ENCODE data around the gene ARHGAP26.

DNA sequence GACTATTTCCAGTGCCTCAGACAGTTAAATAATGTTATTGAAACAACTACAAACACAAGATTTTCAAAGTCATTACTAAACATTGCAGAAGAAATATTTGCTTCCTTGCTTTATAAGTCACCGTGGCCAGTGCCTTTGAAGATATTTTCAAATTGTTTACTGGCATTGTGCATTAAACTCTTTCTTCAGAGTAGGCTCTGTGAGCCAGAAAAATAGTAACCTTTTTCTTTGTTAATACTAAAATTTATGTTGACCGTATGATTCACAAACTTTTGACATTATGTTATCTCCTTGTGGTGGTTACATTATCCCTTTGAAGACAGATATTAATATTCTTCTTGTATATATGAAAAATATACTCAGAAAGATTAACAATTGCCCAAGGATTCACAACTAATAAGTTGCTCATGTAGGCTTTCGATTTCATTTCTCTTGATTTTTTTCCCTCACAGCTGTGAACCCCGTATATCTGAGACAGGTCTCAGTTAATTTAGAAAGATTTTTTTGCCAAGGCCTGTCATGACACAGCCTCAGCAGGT lies 493.2 kb downstream of the ARHGAP26 start:
- TF ChIP-seq POLR2A (IDR thresholded peaks at IDR 0.05): no peak
- TF ChIP-seq, protein P1, sequence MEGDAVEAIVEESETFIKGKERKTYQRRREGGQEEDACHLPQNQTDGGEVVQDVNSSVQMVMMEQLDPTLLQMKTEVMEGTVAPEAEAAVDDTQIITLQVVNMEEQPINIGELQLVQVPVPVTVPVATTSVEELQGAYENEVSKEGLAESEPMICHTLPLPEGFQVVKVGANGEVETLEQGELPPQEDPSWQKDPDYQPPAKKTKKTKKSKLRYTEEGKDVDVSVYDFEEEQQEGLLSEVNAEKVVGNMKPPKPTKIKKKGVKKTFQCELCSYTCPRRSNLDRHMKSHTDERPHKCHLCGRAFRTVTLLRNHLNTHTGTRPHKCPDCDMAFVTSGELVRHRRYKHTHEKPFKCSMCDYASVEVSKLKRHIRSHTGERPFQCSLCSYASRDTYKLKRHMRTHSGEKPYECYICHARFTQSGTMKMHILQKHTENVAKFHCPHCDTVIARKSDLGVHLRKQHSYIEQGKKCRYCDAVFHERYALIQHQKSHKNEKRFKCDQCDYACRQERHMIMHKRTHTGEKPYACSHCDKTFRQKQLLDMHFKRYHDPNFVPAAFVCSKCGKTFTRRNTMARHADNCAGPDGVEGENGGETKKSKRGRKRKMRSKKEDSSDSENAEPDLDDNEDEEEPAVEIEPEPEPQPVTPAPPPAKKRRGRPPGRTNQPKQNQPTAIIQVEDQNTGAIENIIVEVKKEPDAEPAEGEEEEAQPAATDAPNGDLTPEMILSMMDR (IDR thresholded peaks at IDR 0.05): no peak
- no peak for TF ChIP-seq EP300 (IDR thresholded peaks at IDR 0.05)
